ENCODE results near the gene TEKT4. TPM values are rescaled to one million over a fixed set of nuclear protein-coding genes. Genes with fewer than 3 reads are reported as not detected.

The TEKT4 gene
- total RNA-seq, 1 experiment from 2014 or later = not detected

Other genes with a start within 250 kb of the TEKT4 start
- not detected in 2 replicates for gene MAL, start 154.3 kb downstream of the TEKT4 start, total RNA-seq (2014; rRNA removed; shearing (Covaris generic); ENCODE audit: low replicate concordance)

Measured in MG63 (cell line).